Astrocyte (in vitro differentiated cells and primary cell): ENCODE measurements around the gene GSTP1. TPM values are rescaled to one million over a fixed set of nuclear protein-coding genes. Genes with fewer than 3 reads are reported as not detected.

Experiments used
- DNase-seq: peaks from one replicate; pipeline ENCODE4 v3.0.0-alpha.2; 2010; ENCODE audit warnings: low read depth
- FAIRE-seq: peaks from 2 replicates; lab custom pipeline; 2011; peaks lifted over from hg19 to GRCh38; lab: Jason Lieb, UNC
- H2AFZ ChIP-seq: 2 replicates; pipeline ENCODE4 v1.6.0; 2012; ENCODE audit warnings: low read depth, low read length, inconsistent platforms
- H3K27ac ChIP-seq: 2 replicates; pipeline ENCODE4 v1.5.1; 2011; ENCODE audit warnings: low read depth, low read length, inconsistent platforms
- H3K27me3 ChIP-seq: 2 replicates; pipeline ENCODE4 v1.6.0; 2011; ENCODE audit warnings: low read length, inconsistent platforms; ENCODE audit not compliant: insufficient read depth
- H3K36me3 ChIP-seq: 2 replicates; pipeline ENCODE4 v1.5.1; 2011; ENCODE audit warnings: low read length, inconsistent platforms; ENCODE audit not compliant: insufficient read depth
- H3K4me1 ChIP-seq: 2 replicates; pipeline ENCODE4 v1.5.1; 2011; ENCODE audit warnings: low read length, inconsistent platforms; ENCODE audit not compliant: insufficient read depth
- H3K4me2 ChIP-seq: 2 replicates; pipeline ENCODE4 v1.6.0; 2012; ENCODE audit warnings: low read length, inconsistent platforms
- H3K4me3 ChIP-seq: 2 replicates; pipeline ENCODE4 v1.5.1; 2011; ENCODE audit warnings: low read depth, mild to moderate bottlenecking, low read length, inconsistent platforms; ENCODE audit not compliant: insufficient read depth
- H3K79me2 ChIP-seq: 2 replicates; pipeline ENCODE4 v1.6.0; 2012; ENCODE audit warnings: mild to moderate bottlenecking, low read length, inconsistent platforms; ENCODE audit not compliant: insufficient read depth
- H3K9ac ChIP-seq: 2 replicates; pipeline ENCODE4 v1.6.0; 2012; ENCODE audit warnings: mild to moderate bottlenecking, low read length, inconsistent platforms
- H3K9me3 ChIP-seq: 2 replicates; pipeline ENCODE4 v1.5.1; 2012; ENCODE audit warnings: low read depth, mild to moderate bottlenecking, low read length, inconsistent platforms; ENCODE audit not compliant: insufficient read depth
- H4K20me1 ChIP-seq: 2 replicates; pipeline ENCODE4 v1.6.0; 2012; ENCODE audit warnings: low read length, inconsistent platforms; ENCODE audit not compliant: insufficient read depth
- H3K27ac Mint-ChIP-seq: one replicate; pipeline ENCODE4 v1.8.0; 2021; ENCODE audit warnings: mild to moderate bottlenecking, mixed read lengths; ENCODE audit not compliant: unreplicated experiment
- H3K27me3 Mint-ChIP-seq: one replicate; pipeline ENCODE4 v1.8.0; 2021; ENCODE audit warnings: low read depth, mixed read lengths; ENCODE audit not compliant: unreplicated experiment
- H3K36me3 Mint-ChIP-seq: one replicate; pipeline ENCODE4 v1.8.0; 2021; ENCODE audit warnings: low read depth, mixed read lengths; ENCODE audit not compliant: unreplicated experiment
- H3K4me1 Mint-ChIP-seq: one replicate; pipeline ENCODE4 v1.8.0; 2021; ENCODE audit warnings: low read depth, mixed read lengths; ENCODE audit not compliant: unreplicated experiment
- H3K4me3 Mint-ChIP-seq: one replicate; pipeline ENCODE4 v1.8.0; 2021; ENCODE audit warnings: mild to moderate bottlenecking, moderate library complexity, mixed read lengths; ENCODE audit not compliant: unreplicated experiment
- H3K9me3 Mint-ChIP-seq: one replicate; pipeline ENCODE4 v1.8.0; 2021; ENCODE audit warnings: mild to moderate bottlenecking, mixed read lengths; ENCODE audit not compliant: unreplicated experiment
- CTCF ChIP-seq: IDR thresholded peaks from 2 replicates; pipeline ENCODE4 v1.5.1; 2011; ENCODE audit warnings: low read depth, mild to moderate bottlenecking, inconsistent platforms, low read length, moderate library complexity; ENCODE audit not compliant: insufficient read depth
- EZH2 ChIP-seq: IDR thresholded peaks from 2 replicates; pipeline ENCODE4 v1.6.1; 2012; ENCODE audit warnings: mild to moderate bottlenecking, low read length, inconsistent platforms; ENCODE audit not compliant: insufficient read depth
- total RNA-seq: library from RNA; stranded (reverse); gene quantifications from 2 replicates; pipeline ENCODE4 v1.2.1, GENCODE V29; 2021

The GSTP1 gene
- total RNA-seq, 1 donor from 2014 or later: 1,365 TPM

- Histone ChIP-seq H3K4me1 (no peaks in the 10 kb centered on the region), H3K36me3 (no peaks in the 10 kb centered on the region), H3K27me3 (no peaks in the 10 kb centered on the region), H3K27ac (no peak overlapping the region), H3K4me3 (no peak overlapping the region), H4K20me1 (no peaks in the 10 kb centered on the region), H3K9ac (no peak overlapping the region), H3K79me2 (no peaks in the 10 kb centered on the region), H3K9me3 (no peaks in the 10 kb centered on the region), H3K4me2 (no peak overlapping the region), H2AFZ (no peak overlapping the region)
- Mint-ChIP-seq H3K27me3 (peaks cover 26% of the 10 kb centered on the region), H3K9me3 (no peaks in the 10 kb centered on the region), H3K27ac (no peak overlapping the region), H3K4me3 (no peak overlapping the region), H3K36me3 (peaks cover 2% of the 10 kb centered on the region), H3K4me1 (no peaks in the 10 kb centered on the region)
- FAIRE-seq (no peak), DNase-seq (no peak)
- TF ChIP-seq CTCF (no peak), EZH2 (no peak)
These were observed 40.6 kb upstream of the GSTP1 start for GRCh38 chr11:67542971-67543370.

DNA sequence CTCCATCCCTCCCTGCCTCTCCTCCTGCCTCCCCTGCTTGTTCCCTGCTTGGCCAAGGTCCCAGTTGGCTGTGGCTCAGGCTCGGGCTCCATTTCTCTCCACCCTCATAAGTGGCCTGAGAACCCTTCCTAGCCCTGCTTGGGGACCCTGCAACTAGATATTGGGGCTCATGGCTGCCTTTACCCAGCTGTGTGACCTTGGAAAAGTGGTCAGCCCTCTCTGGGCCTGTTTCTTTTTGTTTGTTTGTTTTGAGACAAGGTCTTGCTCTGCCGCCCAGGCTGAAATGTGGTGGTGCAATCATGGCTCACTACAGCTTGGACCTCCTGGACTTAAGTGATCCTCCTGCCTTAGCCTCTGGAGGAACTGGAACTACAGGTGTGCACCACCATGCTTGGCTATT is 40.0 kb upstream of the GSTP1 start:
- Mint-ChIP-seq H3K36me3 (peaks cover 2% of the 10 kb centered on the region), H3K27me3 (peaks cover 23% of the 10 kb centered on the region), H3K9me3 (no peaks in the 10 kb centered on the region), H3K27ac (no peak overlapping the region), H3K4me3 (no peak overlapping the region), H3K4me1 (no peaks in the 10 kb centered on the region)
- H3K4me2 ChIP-seq: no peak overlapping the region
- no peaks in the 10 kb centered on the region for H3K36me3 ChIP-seq
- H3K4me3 ChIP-seq: no peak overlapping the region
- no peak for TF ChIP-seq EZH2
- no peak for TF ChIP-seq CTCF
- FAIRE-seq (no peak), DNase-seq (no peak)
- no peaks in the 10 kb centered on the region for H3K79me2 ChIP-seq
- no peak overlapping the region for H3K9ac ChIP-seq
- H4K20me1 ChIP-seq: no peaks in the 10 kb centered on the region
- no peak overlapping the region for H2AFZ ChIP-seq
- no peaks in the 10 kb centered on the region for H3K9me3 ChIP-seq
- no peak overlapping the region for H3K27ac ChIP-seq
- no peaks in the 10 kb centered on the region for H3K27me3 ChIP-seq
- no peaks in the 10 kb centered on the region for H3K4me1 ChIP-seq

DNA sequence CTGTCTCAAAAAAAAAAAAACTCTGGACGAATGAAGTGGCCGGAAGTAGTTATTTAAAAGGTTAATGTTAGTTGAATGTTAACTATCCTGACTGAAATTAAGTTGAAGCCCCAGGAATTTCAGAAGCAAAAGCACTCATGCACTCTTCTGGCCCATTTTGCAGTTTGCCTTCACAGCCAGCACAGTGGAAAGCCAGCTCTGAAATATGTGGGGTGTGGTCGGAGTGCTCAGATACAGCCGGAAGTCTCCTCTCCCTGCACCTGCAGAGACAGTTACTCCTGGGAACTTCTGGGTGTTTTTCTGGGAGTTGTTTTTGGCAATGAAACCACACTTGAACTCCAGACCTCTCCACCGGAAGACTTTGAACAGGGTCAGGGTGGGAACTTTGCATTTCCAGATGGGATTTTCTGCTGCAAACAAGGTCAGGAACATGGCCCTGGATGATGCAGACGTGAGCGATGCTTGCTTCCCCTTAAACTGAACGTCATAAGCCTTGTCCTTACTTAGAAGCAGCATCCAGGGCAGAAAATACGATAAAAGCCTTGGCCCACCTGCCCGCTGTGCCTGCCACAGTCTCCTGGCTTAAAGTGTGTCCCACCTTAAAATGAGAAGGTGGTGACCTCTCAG is 38.9 kb upstream of the GSTP1 start:
- Histone ChIP-seq H3K4me2 (no peak overlapping the region), H3K9me3 (no peaks in the 10 kb centered on the region), H3K27me3 (no peaks in the 10 kb centered on the region), H3K4me1 (no peaks in the 10 kb centered on the region), H3K27ac (no peak overlapping the region), H3K36me3 (no peaks in the 10 kb centered on the region), H3K79me2 (no peaks in the 10 kb centered on the region), H2AFZ (no peak overlapping the region), H4K20me1 (no peaks in the 10 kb centered on the region), H3K4me3 (no peak overlapping the region), H3K9ac (no peak overlapping the region)
- Mint-ChIP-seq H3K36me3 (peaks cover 2% of the 10 kb centered on the region), H3K27ac (no peak overlapping the region), H3K4me1 (no peaks in the 10 kb centered on the region), H3K9me3 (no peaks in the 10 kb centered on the region), H3K27me3 (peaks cover 23% of the 10 kb centered on the region), H3K4me3 (no peak overlapping the region)
- no peak for DNase-seq
- TF ChIP-seq EZH2 (no peak), CTCF (no peak)
- no peak for FAIRE-seq
